A549 (cell line): ENCODE data around the gene RAX2. TPM values are rescaled to one million over a fixed set of nuclear protein-coding genes. Genes with fewer than 3 reads are reported as not detected.

Experiments used
- ATAC-seq, 2 experiments: fragments of 200-7000 bp in 1 of 2; fragments of >200 bp in 1 of 2; cut with Nextera tagmentation in 1 of 2; cut with Tn5 transposase in 1 of 2; 3 replicates each; pipeline versions ENCODE4 v1.8.0 to v1.9.1; 2018 to 2020; ENCODE audit warnings: mild to moderate bottlenecking in 1 of 2, moderate library complexity in 1 of 2
- CTCF ChIA-PET: fragments of 300-600 bp; sonication (Branson Sonifier 250); formaldehyde crosslinking; extraction: SDS; loops from one replicate; lab custom pipeline; 2021; ENCODE audit warnings: antibody characterized with exemption, inconsistent platforms; lab: Yijun Ruan, JAX
- POLR2A ChIA-PET: fragments of 350-600 bp; formaldehyde crosslinking; extraction: SDS; loops from one replicate; lab custom pipeline; 2021; ENCODE audit warnings: antibody characterized with exemption, inconsistent platforms; lab: Yijun Ruan, JAX
- DNase-seq, 2 experiments: peaks; one replicate each; pipeline versions ENCODE4 v3.0.0 to v3.0.0-alpha.2; 2011 to 2016; ENCODE audit warnings: low read depth in 1 of 2, low spot score in 1 of 2
- FAIRE-seq: peaks from 2 replicates; lab custom pipeline; 2011; peaks lifted over from hg19 to GRCh38; lab: Jason Lieb, UNC
- H3K27ac ChIP-seq, 2 experiments: fragments of >200 bp; sonication (Bioruptor Twin); formaldehyde crosslinking; 3 replicates each; pipeline ENCODE4 v1.5.1; 2016 to 2017
- H3K4me1 ChIP-seq: fragments of >200 bp; sonication (Bioruptor Twin); formaldehyde crosslinking; 3 replicates; pipeline ENCODE4 v1.6.1; 2016
- H3K4me2 ChIP-seq: fragments of >200 bp; sonication (Bioruptor Twin); formaldehyde crosslinking; 3 replicates; pipeline ENCODE4 v1.6.1; 2016
- H3K4me3 ChIP-seq: fragments of >200 bp; sonication (Bioruptor Twin); formaldehyde crosslinking; 3 replicates; pipeline ENCODE4 v1.5.1; 2016
- H3K9me3 ChIP-seq: fragments of >200 bp; sonication (Bioruptor Twin); formaldehyde crosslinking; 3 replicates; pipeline ENCODE4 v1.6.1; 2016
- ATOH8 ChIP-seq: fragments of 250-450 bp; sonication (Bioruptor Pico); IDR thresholded peaks from 2 replicates; pipeline ENCODE4 v1.5.0; 2020; ENCODE audit warnings: low read depth, mild to moderate bottlenecking, moderate library complexity
- BHLHE40 ChIP-seq: IDR thresholded peaks from 2 replicates; pipeline ENCODE4 v1.6.1; 2012; ENCODE audit warnings: low read depth, low read length, inconsistent platforms
- CBX2 ChIP-seq: fragments of 200-600 bp; sonication (generic); IDR thresholded peaks from 2 replicates; pipeline ENCODE4 v1.6.1; 2016; ENCODE audit warnings: low read depth, mild to moderate bottlenecking, borderline replicate concordance
- CTCF ChIP-seq: fragments of >200 bp; sonication (Bioruptor Twin); formaldehyde crosslinking; IDR thresholded peaks from 3 replicates; pipeline ENCODE4 v1.5.1; 2016
- EHMT2 ChIP-seq: fragments of 200-600 bp; sonication (generic); IDR thresholded peaks from 2 replicates; pipeline ENCODE4 v1.6.1; 2016; ENCODE audit warnings: antibody characterized with exemption, low read depth, mild to moderate bottlenecking, moderate library complexity
- EP300 ChIP-seq, 2 experiments: fragments of >200 bp; sonication (Bioruptor Twin); formaldehyde crosslinking; IDR thresholded peaks; 2 replicates in 1 of 2; 3 replicates in 1 of 2; pipeline ENCODE4 v1.6.1; 2016 to 2017
- ESRRA ChIP-seq: fragments of 150-350 bp; IDR thresholded peaks from 2 replicates; pipeline ENCODE4 v1.6.1; 2014; ENCODE audit warnings: mild to moderate bottlenecking, low read length, borderline replicate concordance
- FOSB ChIP-seq: fragments of 250-450 bp; sonication (Bioruptor Pico); IDR thresholded peaks from 2 replicates; pipeline ENCODE4 v1.5.0; 2020; ENCODE audit warnings: mild to moderate bottlenecking, moderate library complexity
- FOSL2 ChIP-seq, 2 experiments: fragments of 450-650 bp in 1 of 2; fragments of >200 bp in 1 of 2; sonication (Bioruptor Twin) in 1 of 2; formaldehyde crosslinking; IDR thresholded peaks; 2 replicates each; pipeline versions ENCODE4 v1.5.0 to v1.6.1; 2016 to 2020; ENCODE audit warnings: mild to moderate bottlenecking in 1 of 2, moderate library complexity in 1 of 2
- GATA3 ChIP-seq: IDR thresholded peaks from 2 replicates; pipeline ENCODE4 v1.6.1; 2012; ENCODE audit warnings: borderline replicate concordance
- HMGXB4 ChIP-seq: fragments of 250-450 bp; sonication (Bioruptor Pico); IDR thresholded peaks from 2 replicates; pipeline ENCODE4 v1.5.0; 2021; ENCODE audit warnings: mild to moderate bottlenecking, moderate library complexity, borderline replicate concordance
- HOXA7 ChIP-seq: fragments of 250-450 bp; sonication (Bioruptor Pico); IDR thresholded peaks from 2 replicates; pipeline ENCODE4 v1.5.0; 2020; ENCODE audit warnings: mild to moderate bottlenecking, moderate library complexity
- HOXB13 ChIP-seq: fragments of 250-450 bp; sonication (Bioruptor Pico); IDR thresholded peaks from 2 replicates; pipeline ENCODE4 v1.5.0; 2020; ENCODE audit warnings: low read depth, mild to moderate bottlenecking, moderate library complexity
- KDM1A ChIP-seq: fragments of 200-600 bp; sonication (generic); IDR thresholded peaks from 2 replicates; pipeline ENCODE4 v1.6.1; 2016; ENCODE audit warnings: low read depth, mild to moderate bottlenecking
- MAX ChIP-seq: IDR thresholded peaks from 2 replicates; pipeline ENCODE4 v1.6.1; 2012
- NFE2L2 ChIP-seq: fragments of 150-350 bp; conservative IDR thresholded peaks from 2 replicates; pipeline ENCODE4 v1.6.1; 2014; ENCODE audit warnings: low read length
- POLR2A ChIP-seq: IDR thresholded peaks from 2 replicates; pipeline ENCODE4 v1.6.1; 2012; ENCODE audit warnings: mild to moderate bottlenecking, low read length
- POLR2AphosphoS2 ChIP-seq: conservative IDR thresholded peaks from 2 replicates; pipeline ENCODE4 v1.6.1; 2012; ENCODE audit warnings: low read length, improper control_type of control experiment, inconsistent platforms
- RAD21 ChIP-seq, 2 experiments: fragments of >200 bp in 1 of 2; sonication (Bioruptor Twin) in 1 of 2; formaldehyde crosslinking in 1 of 2; IDR thresholded peaks in 1 of 2; conservative IDR thresholded peaks in 1 of 2; 2 replicates in 1 of 2; 3 replicates in 1 of 2; pipeline ENCODE4 v1.6.1; 2012 to 2018; ENCODE audit warnings: inconsistent platforms in 1 of 2
- RNF2 ChIP-seq: fragments of 200-600 bp; sonication (generic); IDR thresholded peaks from 2 replicates; pipeline ENCODE4 v1.6.1; 2016; ENCODE audit warnings: low read depth, mild to moderate bottlenecking, antibody characterized with exemption, moderate library complexity, borderline replicate concordance
- ZC3H11A ChIP-seq: fragments of 450-650 bp; IDR thresholded peaks from 2 replicates; pipeline ENCODE4 v1.6.1; 2014; ENCODE audit warnings: antibody characterized with exemption, mild to moderate bottlenecking
- ZFP36 ChIP-seq: fragments of 450-650 bp; IDR thresholded peaks from 2 replicates; pipeline ENCODE4 v1.6.1; 2014; ENCODE audit warnings: borderline replicate concordance; ENCODE audit not compliant: partially characterized antibody
- WGBS: methylation state at CpG from one replicate; pipeline ENCODE4 v1.1.6; 2017; ENCODE audit errors: missing lambda C conversion rate; 5-methylcytosine and 5-hydroxymethylcytosine counted together
- polyA plus RNA-seq, 4 experiments: library from polyadenylated mRNA; depleted of rRNA in 3 of 4; stranded (reverse); fragments of >200 nt; fragmentation: RNase III in 1 of 4; extraction: RNeasy Plus Mini Kit Qiagen cat#74134 plus additional on column Dnase treatment in 1 of 4; gene quantifications; 2 replicates in 3 of 4; 3 replicates in 1 of 4; pipeline ENCODE4 v1.2.3, GENCODE V29; 2011 to 2017

Gene RAX2
- polyA plus RNA-seq, 2 of the 4 experiments (the other 2 are of a cell fraction), result not detected

- TF ChIP-seq HMGXB4 (CRISPR knock-in tag) (no peak), ATOH8 (CRISPR knock-in tag) (no peak)
These were observed 37.8 kb downstream of the RAX2 start (continued) for GRCh38 chr19:3734310-3734600.

- Histone ChIP-seq H3K4me3 (no peak overlapping the region), H3K27ac (no peak overlapping the region), H3K4me1 (no peaks in the 10 kb centered on the region; the same call in 2 of the 3 replicates), H3K4me2 (no peak overlapping the region), H3K9me3 (no peaks in the 10 kb centered on the region)
- no peak for ATAC-seq
- POLR2A ChIA-PET, result no interaction called here
- CTCF ChIA-PET, result interaction anchor here (0.6 to 0.9 kb wide), 3 partner anchors 15 to 166 kb away, joined by 3 read pairs; no protein-coding TSS in a partner anchor
- TF ChIP-seq RNF2 (no peak), BHLHE40 (no peak), KDM1A (no peak), EP300 (IDR thresholded peaks at IDR 0.05) (no peak), CTCF (no peak), FOSB (CRISPR knock-in tag) (no peak), EHMT2 (no peak), HOXB13 (CRISPR knock-in tag) (no peak), MAX (no peak)
- no peak for DNase-seq
- 77% methylated on average over 20 of the region's 20 CpGs for WGBS
- FAIRE-seq, result no peak
These were observed 38.3 kb downstream of the RAX2 start for GRCh38 chr19:3733549-3734309.

- Histone ChIP-seq H3K4me2 (no peak overlapping the region), H3K4me3 (no peak overlapping the region), H3K4me1 (peaks cover 13% of the 10 kb centered on the region), H3K27ac (no peak overlapping the region), H3K9me3 (no peaks in the 10 kb centered on the region)
- CTCF ChIA-PET, result interaction anchor here (1.1 to 1.4 kb wide), 3 partner anchors 8 to 67 kb away, joined by 3 to 5 read pairs (median 4); no protein-coding TSS in a partner anchor
- FAIRE-seq, result no peak
- POLR2A ChIA-PET, result no interaction called here
- WGBS, result 60% methylated on average over 1 of the region's 1 CpG
- DNase-seq, result no peak
- ATAC-seq, result no peak
- TF ChIP-seq FOSL2 (IDR thresholded peaks at IDR 0.05), result no peak
- TF ChIP-seq FOSL2 (CRISPR knock-in tag; IDR thresholded peaks at IDR 0.05), result no peak
- no peak for TF ChIP-seq ZC3H11A
- TF ChIP-seq POLR2A, result no peak
- no peak for TF ChIP-seq GATA3
- no peak for TF ChIP-seq HOXA7 (CRISPR knock-in tag)
- no peak for TF ChIP-seq NFE2L2
- TF ChIP-seq ESRRA, result no peak
- no peak for TF ChIP-seq EHMT2
- no peak for TF ChIP-seq HOXB13 (CRISPR knock-in tag)
- TF ChIP-seq ZFP36, result no peak
- TF ChIP-seq HMGXB4 (CRISPR knock-in tag), result no peak
- TF ChIP-seq RAD21 (conservative IDR thresholded peaks at IDR 0.05 in 1 of 2, IDR thresholded peaks at IDR 0.05 in 1 of 2), result no peak
- TF ChIP-seq CBX2, result no peak
- no peak for TF ChIP-seq POLR2AphosphoS2
- TF ChIP-seq BHLHE40, result no peak
- no peak for TF ChIP-seq RNF2
These were observed 39.9 kb downstream of the RAX2 start for GRCh38 chr19:3732108-3732507.
